ENCODE results near the gene B3GALT4.

- no peak for TF ChIP-seq ZNF677 (tag by site-specific recombination; IDR thresholded peaks at IDR 0.05)
- no peak for TF ChIP-seq ZNF514 (tag by site-specific recombination; IDR thresholded peaks at IDR 0.05)
- TF ChIP-seq KLF9 (tag by site-specific recombination; IDR thresholded peaks at IDR 0.05; ENCODE audit: low read depth): no peak
These were observed 11.4 kb downstream of the B3GALT4 start for GRCh38 chr6:33288141-33288920.
